A549 (cell line): ENCODE data around the gene EIF5AL1. TPM values are rescaled to one million over a fixed set of nuclear protein-coding genes. Genes with fewer than 3 reads are reported as not detected.

ENCODE experiments used
- ATAC-seq, 2 experiments: fragments of 200-7000 bp in 1 of 2; fragments of >200 bp in 1 of 2; cut with Nextera tagmentation in 1 of 2; cut with Tn5 transposase in 1 of 2; 3 replicates each; pipeline versions ENCODE4 v1.8.0 to v1.9.1; 2018 to 2020; ENCODE audit warnings: mild to moderate bottlenecking in 1 of 2, moderate library complexity in 1 of 2
- CTCF ChIA-PET: fragments of 300-600 bp; sonication (Branson Sonifier 250); formaldehyde crosslinking; extraction: SDS; loops from one replicate; lab custom pipeline; 2021; ENCODE audit warnings: antibody characterized with exemption, inconsistent platforms; lab: Yijun Ruan, JAX
- POLR2A ChIA-PET: fragments of 350-600 bp; formaldehyde crosslinking; extraction: SDS; loops from one replicate; lab custom pipeline; 2021; ENCODE audit warnings: antibody characterized with exemption, inconsistent platforms; lab: Yijun Ruan, JAX
- DNase-seq, 2 experiments: peaks; one replicate each; pipeline versions ENCODE4 v3.0.0 to v3.0.0-alpha.2; 2011 to 2016; ENCODE audit warnings: low read depth in 1 of 2, low spot score in 1 of 2
- FAIRE-seq: peaks from 2 replicates; lab custom pipeline; 2011; peaks lifted over from hg19 to GRCh38; lab: Jason Lieb, UNC
- H3K27ac ChIP-seq, 2 experiments: fragments of >200 bp; sonication (Bioruptor Twin); formaldehyde crosslinking; 3 replicates each; pipeline ENCODE4 v1.5.1; 2016 to 2017
- H3K4me1 ChIP-seq: fragments of >200 bp; sonication (Bioruptor Twin); formaldehyde crosslinking; 3 replicates; pipeline ENCODE4 v1.6.1; 2016
- H3K4me2 ChIP-seq: fragments of >200 bp; sonication (Bioruptor Twin); formaldehyde crosslinking; 3 replicates; pipeline ENCODE4 v1.6.1; 2016
- H3K4me3 ChIP-seq: fragments of >200 bp; sonication (Bioruptor Twin); formaldehyde crosslinking; 3 replicates; pipeline ENCODE4 v1.5.1; 2016
- H3K9me3 ChIP-seq: fragments of >200 bp; sonication (Bioruptor Twin); formaldehyde crosslinking; 3 replicates; pipeline ENCODE4 v1.6.1; 2016
- CHD2 ChIP-seq: fragments of 150-350 bp; IDR thresholded peaks from 2 replicates; pipeline ENCODE4 v1.6.1; 2014; ENCODE audit warnings: low read length; ENCODE audit not compliant: partially characterized antibody
- CTCF ChIP-seq: fragments of >200 bp; sonication (Bioruptor Twin); formaldehyde crosslinking; IDR thresholded peaks from 3 replicates; pipeline ENCODE4 v1.5.1; 2016
- EHMT2 ChIP-seq: fragments of 200-600 bp; sonication (generic); IDR thresholded peaks from 2 replicates; pipeline ENCODE4 v1.6.1; 2016; ENCODE audit warnings: antibody characterized with exemption, low read depth, mild to moderate bottlenecking, moderate library complexity
- EP300 ChIP-seq, 2 experiments: fragments of >200 bp; sonication (Bioruptor Twin); formaldehyde crosslinking; IDR thresholded peaks; 2 replicates in 1 of 2; 3 replicates in 1 of 2; pipeline ENCODE4 v1.6.1; 2016 to 2017
- ESRRA ChIP-seq: fragments of 150-350 bp; IDR thresholded peaks from 2 replicates; pipeline ENCODE4 v1.6.1; 2014; ENCODE audit warnings: mild to moderate bottlenecking, low read length, borderline replicate concordance
- FOSB ChIP-seq: fragments of 250-450 bp; sonication (Bioruptor Pico); IDR thresholded peaks from 2 replicates; pipeline ENCODE4 v1.5.0; 2020; ENCODE audit warnings: mild to moderate bottlenecking, moderate library complexity
- FOXS1 ChIP-seq: fragments of 250-450 bp; sonication (Bioruptor Pico); IDR thresholded peaks from 2 replicates; pipeline ENCODE4 v1.5.0; 2020; ENCODE audit warnings: mild to moderate bottlenecking, moderate library complexity
- HOXB13 ChIP-seq: fragments of 250-450 bp; sonication (Bioruptor Pico); IDR thresholded peaks from 2 replicates; pipeline ENCODE4 v1.5.0; 2020; ENCODE audit warnings: low read depth, mild to moderate bottlenecking, moderate library complexity
- JUN ChIP-seq, 2 experiments: fragments of >200 bp; sonication (Bioruptor Twin); formaldehyde crosslinking; IDR thresholded peaks; 2 replicates in 1 of 2; 3 replicates in 1 of 2; pipeline ENCODE4 v1.6.1; 2016 to 2017
- JUNB ChIP-seq: fragments of >200 bp; sonication (Bioruptor Twin); formaldehyde crosslinking; IDR thresholded peaks from 2 replicates; pipeline ENCODE4 v1.6.1; 2016
- MAX ChIP-seq: IDR thresholded peaks from 2 replicates; pipeline ENCODE4 v1.6.1; 2012
- MAZ ChIP-seq: fragments of 150-350 bp; IDR thresholded peaks from 2 replicates; pipeline ENCODE4 v1.6.1; 2014; ENCODE audit warnings: antibody characterized with exemption, low read depth, low read length, borderline replicate concordance
- NFE2L2 ChIP-seq: fragments of 150-350 bp; conservative IDR thresholded peaks from 2 replicates; pipeline ENCODE4 v1.6.1; 2014; ENCODE audit warnings: low read length
- NPAS2 ChIP-seq: fragments of 250-450 bp; sonication (Bioruptor Pico); IDR thresholded peaks from 2 replicates; pipeline ENCODE4 v1.8.0; 2022; ENCODE audit warnings: mild to moderate bottlenecking, moderate library complexity, borderline replicate concordance
- NR3C1 ChIP-seq: fragments of >200 bp; sonication (Bioruptor Twin); formaldehyde crosslinking; IDR thresholded peaks from 3 replicates; pipeline ENCODE4 v1.6.1; 2017
- PBX3 ChIP-seq: IDR thresholded peaks from 2 replicates; pipeline ENCODE4 v1.6.1; 2012
- PHF8 ChIP-seq: fragments of 200-600 bp; sonication (generic); IDR thresholded peaks from 2 replicates; pipeline ENCODE4 v1.6.1; 2016; ENCODE audit warnings: low read depth, mild to moderate bottlenecking, antibody characterized with exemption, moderate library complexity, borderline replicate concordance
- POLR2A ChIP-seq: IDR thresholded peaks from 2 replicates; pipeline ENCODE4 v1.6.1; 2012; ENCODE audit warnings: mild to moderate bottlenecking, low read length
- RAD21 ChIP-seq, 2 experiments: fragments of >200 bp in 1 of 2; sonication (Bioruptor Twin) in 1 of 2; formaldehyde crosslinking in 1 of 2; IDR thresholded peaks in 1 of 2; conservative IDR thresholded peaks in 1 of 2; 2 replicates in 1 of 2; 3 replicates in 1 of 2; pipeline ENCODE4 v1.6.1; 2012 to 2018; ENCODE audit warnings: inconsistent platforms in 1 of 2
- REST ChIP-seq: fragments of 200-600 bp; sonication (generic); IDR thresholded peaks from 2 replicates; pipeline ENCODE4 v1.6.1; 2016; ENCODE audit warnings: antibody characterized with exemption, mild to moderate bottlenecking, moderate library complexity
- RFX5 ChIP-seq: fragments of 450-650 bp; IDR thresholded peaks from 2 replicates; pipeline ENCODE4 v1.7.1; 2014; ENCODE audit warnings: antibody characterized with exemption, mild to moderate bottlenecking, moderate library complexity
- RNF2 ChIP-seq: fragments of 200-600 bp; sonication (generic); IDR thresholded peaks from 2 replicates; pipeline ENCODE4 v1.6.1; 2016; ENCODE audit warnings: low read depth, mild to moderate bottlenecking, antibody characterized with exemption, moderate library complexity, borderline replicate concordance
- SMC3 ChIP-seq: fragments of >200 bp; sonication (Bioruptor Twin); formaldehyde crosslinking; IDR thresholded peaks from 3 replicates; pipeline ENCODE4 v1.6.1; 2018; ENCODE audit warnings: inconsistent platforms
- TFCP2L1 ChIP-seq: fragments of 250-450 bp; sonication (Bioruptor Pico); IDR thresholded peaks from 2 replicates; pipeline ENCODE4 v1.5.0; 2021; ENCODE audit warnings: mild to moderate bottlenecking
- TP53 ChIP-seq: fragments of 250-450 bp; sonication (Bioruptor Pico); IDR thresholded peaks from 2 replicates; pipeline ENCODE4 v1.5.0; 2021; ENCODE audit warnings: mild to moderate bottlenecking, moderate library complexity
- WGBS: methylation state at CpG from one replicate; pipeline ENCODE4 v1.1.6; 2017; ENCODE audit errors: missing lambda C conversion rate; 5-methylcytosine and 5-hydroxymethylcytosine counted together
- polyA plus RNA-seq, 4 experiments: library from polyadenylated mRNA; depleted of rRNA in 3 of 4; stranded (reverse); fragments of >200 nt; fragmentation: RNase III in 1 of 4; extraction: RNeasy Plus Mini Kit Qiagen cat#74134 plus additional on column Dnase treatment in 1 of 4; gene quantifications; 2 replicates in 3 of 4; 3 replicates in 1 of 4; pipeline ENCODE4 v1.2.3, GENCODE V29; 2011 to 2017

Gene EIF5AL1
- polyA plus RNA-seq, 2 of the 4 experiments (the other 2 are of a cell fraction): 1.7 to 5.7 TPM

DNA sequence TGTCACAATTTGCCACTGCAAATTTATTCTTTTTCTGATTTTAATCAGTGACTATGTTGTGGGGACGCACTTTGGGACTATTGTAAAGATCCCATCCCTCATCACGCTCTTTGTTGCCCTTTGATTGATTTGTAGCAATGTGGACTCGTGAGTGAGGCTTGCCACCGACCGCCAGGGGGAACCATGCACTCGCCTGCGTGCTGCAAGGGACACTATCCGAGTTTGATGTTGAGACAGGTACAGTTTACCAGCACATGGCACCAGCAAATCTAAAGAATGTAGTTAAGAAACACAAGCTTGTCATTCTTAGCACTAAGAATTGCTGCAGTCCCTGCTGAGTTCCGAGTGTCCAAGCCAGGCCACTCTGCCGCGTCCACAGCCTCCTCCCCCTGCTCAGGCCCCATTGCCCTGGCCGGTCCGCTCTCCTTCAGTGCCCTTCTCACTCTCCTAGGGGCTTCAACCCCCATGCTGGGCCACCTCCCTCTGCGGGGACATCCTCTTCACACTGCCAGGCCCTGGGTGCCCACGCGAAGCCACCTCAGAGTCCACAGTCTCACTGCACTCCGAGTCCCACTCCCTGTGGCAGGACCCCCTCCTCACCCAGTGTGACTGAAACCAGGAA, 49.9 kb downstream of the EIF5AL1 start:
- TF ChIP-seq RAD21 (conservative IDR thresholded peaks at IDR 0.05 in 1 of 2, IDR thresholded peaks at IDR 0.05 in 1 of 2) (peak; percentile 79 to 81), SMC3 (peak; percentile 85), ESRRA (no peak), FOXS1 (CRISPR knock-in tag) (no peak), PBX3 (no peak), POLR2A (no peak), EP300 (IDR thresholded peaks at IDR 0.05) (no peak), PHF8 (no peak), JUNB (no peak), CTCF (peak; percentile 84), MAZ (no peak), RNF2 (no peak), EHMT2 (no peak), MAX (no peak), TFCP2L1 (CRISPR knock-in tag) (no peak), NR3C1 (no peak), RFX5 (no peak), TP53 (no peak)
- 15% methylated on average over 15 of the region's 17 CpGs for WGBS
- no peaks in the 10 kb centered on the region for H3K4me1 ChIP-seq
- peak overlapping the region; percentile 61 for H3K4me2 ChIP-seq
- POLR2A ChIA-PET: no interaction called here
- ATAC-seq (peak; percentile 93 to 95), FAIRE-seq (no peak), DNase-seq (peak; percentile 63 to 68)
- no peak overlapping the region for H3K27ac ChIP-seq
- no peak overlapping the region for H3K4me3 ChIP-seq
- CTCF ChIA-PET: interaction anchor here (0.6 to 1.7 kb wide), 15 partner anchors 9 to 885 kb away, joined by 3 to 7 read pairs (median 4); no protein-coding TSS in a partner anchor
- peaks cover 5% of the 10 kb centered on the region; the same call in 1 of the 3 replicates for H3K9me3 ChIP-seq

GRCh38 chr10:79563426-79563825, 51.1 kb downstream of the EIF5AL1 start:
- TF ChIP-seq JUN (IDR thresholded peaks at IDR 0.05) (no peak), CHD2 (no peak), RAD21 (conservative IDR thresholded peaks at IDR 0.05 in 1 of 2, IDR thresholded peaks at IDR 0.05 in 1 of 2) (no peak), HOXB13 (CRISPR knock-in tag) (no peak), REST (no peak), NPAS2 (CRISPR knock-in tag) (no peak), MAZ (no peak), POLR2A (no peak), FOSB (CRISPR knock-in tag) (no peak), NFE2L2 (no peak)
- ChIA-PET CTCF (interaction anchor here (0.9 to 1.7 kb wide), 5 partner anchors 24 to 698 kb away, joined by 3 to 6 read pairs (median 3); no protein-coding TSS in a partner anchor), POLR2A (no interaction called here)
- DNase-seq (no peak), FAIRE-seq (no peak), ATAC-seq (no peak)
- Histone ChIP-seq H3K27ac (no peak overlapping the region), H3K4me3 (no peak overlapping the region), H3K9me3 (peaks cover 5% of the 10 kb centered on the region; the same call in 1 of the 3 replicates), H3K4me1 (no peaks in the 10 kb centered on the region), H3K4me2 (no peak overlapping the region)
- WGBS: 40% methylated on average over 4 of the region's 4 CpGs
